Measurements from ENCODE around the gene GATD1. TPM values are rescaled to one million over a fixed set of nuclear protein-coding genes. Genes with fewer than 3 reads are reported as not detected.

The GATD1 gene
- total RNA-seq, 2 experiments from 2014 or later: 109 to 117 TPM

DNA sequence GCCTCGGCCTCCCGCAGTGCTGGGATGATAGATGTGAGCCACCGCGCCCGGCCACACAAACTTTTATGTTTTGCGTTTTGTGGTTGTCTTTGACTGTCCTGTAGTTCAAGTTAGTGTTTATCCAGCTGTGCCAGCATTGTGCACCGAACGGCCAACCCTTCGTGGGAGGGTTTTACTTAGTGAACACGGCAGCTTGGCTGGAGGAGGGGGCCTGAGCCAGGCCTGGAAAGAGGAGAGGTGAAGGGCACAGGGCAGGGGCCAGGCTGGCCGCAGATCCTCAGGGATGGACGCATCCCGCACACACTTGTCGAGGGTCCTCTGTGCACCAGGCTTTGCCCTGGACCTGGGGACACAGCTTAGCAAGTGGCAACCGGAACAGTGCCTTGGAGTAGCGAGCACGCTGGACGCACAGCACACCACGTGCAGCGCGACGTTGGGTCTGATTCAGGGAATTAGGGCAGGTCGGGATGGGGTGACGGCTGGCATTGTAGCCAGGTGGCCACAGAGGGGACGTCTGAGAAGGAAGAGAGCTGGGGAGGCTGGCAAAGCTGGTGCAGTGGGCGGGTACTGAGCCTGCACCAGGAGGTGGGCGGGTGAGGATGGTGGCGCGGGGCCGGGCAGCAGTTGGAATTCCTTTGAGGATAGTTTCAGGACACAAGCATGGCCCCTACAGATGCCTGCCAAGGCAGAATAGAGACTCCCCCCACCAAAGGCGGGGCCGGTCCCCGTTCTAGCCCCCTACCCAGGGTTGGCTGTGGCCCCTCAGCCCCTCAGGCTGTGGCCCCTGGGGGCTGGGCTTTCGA, 57.9 kb downstream of the GATD1 start:
- Histone ChIP-seq H3K9me2 (ENCODE audit: insufficient read depth, low read length) (no peaks in the 10 kb centered on the region), H3K9me3 (ENCODE audit: low read length) (no peaks in the 10 kb centered on the region), H2AFZ (ENCODE audit: low read length) (no peak overlapping the region), H3K4me1 (ENCODE audit: insufficient read depth, low read length, poor library complexity, severe bottlenecking) (peaks cover 25% of the 10 kb centered on the region), H3K4me3 (ENCODE audit: low read depth, low read length, poor library complexity, severe bottlenecking) (no peak overlapping the region), H3K36me3 (ENCODE audit: insufficient read depth, low read length) (no peaks in the 10 kb centered on the region), H3K79me2 (ENCODE audit: insufficient read depth, low read depth, low read length) (no peaks in the 10 kb centered on the region), H4K20me1 (ENCODE audit: insufficient read depth, low read length) (no peaks in the 10 kb centered on the region), H3K4me2 (ENCODE audit: low read length) (no peak overlapping the region), H3K27ac (ENCODE audit: low read depth, low read length, poor library complexity, severe bottlenecking) (no peak overlapping the region)
- ChIA-PET POLR2A (no interaction called here), CTCF (ENCODE audit: unreplicated experiment) (no interaction called here)
- intact Hi-C loops (cut with micrococcal nuclease; ENCODE audit: unreplicated experiment): loop anchor here (5.0 kb wide), 1 partner anchor 162 kb away; no protein-coding TSS in a partner anchor
- no peak for DNase-seq (ENCODE audit: low spot score)
- BruUV-seq (replicated peaks): no TSS peak
- TF ChIP-seq, protein P1, sequence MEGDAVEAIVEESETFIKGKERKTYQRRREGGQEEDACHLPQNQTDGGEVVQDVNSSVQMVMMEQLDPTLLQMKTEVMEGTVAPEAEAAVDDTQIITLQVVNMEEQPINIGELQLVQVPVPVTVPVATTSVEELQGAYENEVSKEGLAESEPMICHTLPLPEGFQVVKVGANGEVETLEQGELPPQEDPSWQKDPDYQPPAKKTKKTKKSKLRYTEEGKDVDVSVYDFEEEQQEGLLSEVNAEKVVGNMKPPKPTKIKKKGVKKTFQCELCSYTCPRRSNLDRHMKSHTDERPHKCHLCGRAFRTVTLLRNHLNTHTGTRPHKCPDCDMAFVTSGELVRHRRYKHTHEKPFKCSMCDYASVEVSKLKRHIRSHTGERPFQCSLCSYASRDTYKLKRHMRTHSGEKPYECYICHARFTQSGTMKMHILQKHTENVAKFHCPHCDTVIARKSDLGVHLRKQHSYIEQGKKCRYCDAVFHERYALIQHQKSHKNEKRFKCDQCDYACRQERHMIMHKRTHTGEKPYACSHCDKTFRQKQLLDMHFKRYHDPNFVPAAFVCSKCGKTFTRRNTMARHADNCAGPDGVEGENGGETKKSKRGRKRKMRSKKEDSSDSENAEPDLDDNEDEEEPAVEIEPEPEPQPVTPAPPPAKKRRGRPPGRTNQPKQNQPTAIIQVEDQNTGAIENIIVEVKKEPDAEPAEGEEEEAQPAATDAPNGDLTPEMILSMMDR (conservative IDR thresholded peaks at IDR 0.05; ENCODE audit: low read length): no peak
- TF ChIP-seq EZH2phosphoT487 (IDR thresholded peaks at IDR 0.05; ENCODE audit: borderline replicate concordance, low read depth, low read length): no peak

Small RNAs within 50 kb of the gene (small RNA-seq; reads per million reads assigned to genes)
- not detected for gene SNORA52

Other genes with a start within 250 kb of the GATD1 start
- 53.0 and 67.8 TPM in 2 replicates for gene HRAS, start 241.9 kb downstream of the GATD1 start, total RNA-seq (2014; rRNA removed; shearing (Covaris generic))
- gene HRAS, start 241.9 kb downstream of the GATD1 start, total RNA-seq (2022): 40.1 and 46.9 TPM in 2 replicates
- 1.2 and 1.6 TPM in 2 replicates for gene LRRC56, start 240.0 kb downstream of the GATD1 start, total RNA-seq (2014; rRNA removed; shearing (Covaris generic))
- gene LRRC56, start 240.0 kb downstream of the GATD1 start, total RNA-seq (2022): 1.5 and 2.5 TPM in 2 replicates
- gene LMNTD2, start 216.7 kb downstream of the GATD1 start, total RNA-seq (2014; rRNA removed; shearing (Covaris generic)): 4.7 and 7.5 TPM in 2 replicates
- 16.9 and 17.7 TPM in 2 replicates for gene LMNTD2, start 216.7 kb downstream of the GATD1 start, total RNA-seq (2022)
- gene RASSF7, start 216.5 kb downstream of the GATD1 start, total RNA-seq (2014; rRNA removed; shearing (Covaris generic)): 18.0 and 22.1 TPM in 2 replicates
- gene RASSF7, start 216.5 kb downstream of the GATD1 start, total RNA-seq (2022): 11.8 and 15.1 TPM in 2 replicates
- 23.3 and 25.6 TPM in 2 replicates for gene PHRF1, start 201.0 kb downstream of the GATD1 start, total RNA-seq (2014; rRNA removed; shearing (Covaris generic))
- 43.8 and 45.4 TPM in 2 replicates for gene PHRF1, start 201.0 kb downstream of the GATD1 start, total RNA-seq (2022)
- 18.7 and 20.9 TPM in 2 replicates for gene IRF7, start 161.5 kb downstream of the GATD1 start, total RNA-seq (2014; rRNA removed; shearing (Covaris generic))
- gene IRF7, start 161.5 kb downstream of the GATD1 start, total RNA-seq (2022): 15.8 and 16.6 TPM in 2 replicates
- not detected in 2 replicates for gene CDHR5, start 152.5 kb downstream of the GATD1 start, total RNA-seq (2014; rRNA removed; shearing (Covaris generic))
- not detected in 2 replicates for gene CDHR5, start 152.5 kb downstream of the GATD1 start, total RNA-seq (2022)
- not detected in 2 replicates for gene SCT, start 150.3 kb downstream of the GATD1 start, total RNA-seq (2014; rRNA removed; shearing (Covaris generic))
- not detected in 2 replicates for gene SCT, start 150.3 kb downstream of the GATD1 start, total RNA-seq (2022)
- 0.16 and 2.2 TPM in 2 replicates for gene DRD4, start 140.2 kb downstream of the GATD1 start, total RNA-seq (2014; rRNA removed; shearing (Covaris generic))
- 3.1 and 3.5 TPM in 2 replicates for gene DRD4, start 140.2 kb downstream of the GATD1 start, total RNA-seq (2022)
- gene DEAF1, start 82.3 kb downstream of the GATD1 start, total RNA-seq (2014; rRNA removed; shearing (Covaris generic)): 35.6 and 42.7 TPM in 2 replicates
- gene DEAF1, start 82.3 kb downstream of the GATD1 start, total RNA-seq (2022): 63.0 and 66.2 TPM in 2 replicates
- 52.8 and 56.8 TPM in 2 replicates for gene TMEM80, start 81.7 kb downstream of the GATD1 start, total RNA-seq (2014; rRNA removed; shearing (Covaris generic))
- gene TMEM80, start 81.7 kb downstream of the GATD1 start, total RNA-seq (2022): 51.6 and 52.7 TPM in 2 replicates
- 3.8 and 4.8 TPM in 2 replicates for gene EPS8L2, start 71.3 kb downstream of the GATD1 start, total RNA-seq (2014; rRNA removed; shearing (Covaris generic))
- 7.1 and 9.3 TPM in 2 replicates for gene EPS8L2, start 71.3 kb downstream of the GATD1 start, total RNA-seq (2022)
- 209 and 226 TPM in 2 replicates for gene TALDO1, start 30.0 kb downstream of the GATD1 start, total RNA-seq (2014; rRNA removed; shearing (Covaris generic))
- gene TALDO1, start 30.0 kb downstream of the GATD1 start, total RNA-seq (2022): 172 and 195 TPM in 2 replicates
- gene CEND1, start 12.6 kb upstream of the GATD1 start, total RNA-seq (2014; rRNA removed; shearing (Covaris generic)): 17.5 and 17.6 TPM in 2 replicates
- gene CEND1, start 12.6 kb upstream of the GATD1 start, total RNA-seq (2022): 25.6 and 32.5 TPM in 2 replicates
- gene SLC25A22, start 20.8 kb upstream of the GATD1 start, total RNA-seq (2014; rRNA removed; shearing (Covaris generic)): 22.7 and 30.8 TPM in 2 replicates
- 46.2 and 50.9 TPM in 2 replicates for gene SLC25A22, start 20.8 kb upstream of the GATD1 start, total RNA-seq (2022)
- gene PIDD1, start 27.7 kb upstream of the GATD1 start, total RNA-seq (2014; rRNA removed; shearing (Covaris generic)): 31.2 and 33.6 TPM in 2 replicates
- gene PIDD1, start 27.7 kb upstream of the GATD1 start, total RNA-seq (2022): 47.7 and 49.1 TPM in 2 replicates
- gene RPLP2, start 32.5 kb upstream of the GATD1 start, total RNA-seq (2014; rRNA removed; shearing (Covaris generic)): 1,564 and 1,687 TPM in 2 replicates
- 3,121 and 3,147 TPM in 2 replicates for gene RPLP2, start 32.5 kb upstream of the GATD1 start, total RNA-seq (2022)
- gene PNPLA2, start 41.4 kb upstream of the GATD1 start, total RNA-seq (2014; rRNA removed; shearing (Covaris generic)): 15.1 and 19.8 TPM in 2 replicates
- gene PNPLA2, start 41.4 kb upstream of the GATD1 start, total RNA-seq (2022): 41.2 and 57.5 TPM in 2 replicates
- 2.2 and 2.8 TPM in 2 replicates for gene CRACR2B, start 50.4 kb upstream of the GATD1 start, total RNA-seq (2014; rRNA removed; shearing (Covaris generic))
- gene CRACR2B, start 50.4 kb upstream of the GATD1 start, total RNA-seq (2022): 20.1 and 21.0 TPM in 2 replicates
- 0.28 TPM in 1 of 2 replicates, not detected in the other for gene CD151, start 55.5 kb upstream of the GATD1 start, total RNA-seq (2014; rRNA removed; shearing (Covaris generic))
- gene CD151, start 55.5 kb upstream of the GATD1 start, total RNA-seq (2022): 0.84 and 1.0 TPM in 2 replicates
- 206 and 224 TPM in 2 replicates for gene POLR2L, start 65.0 kb upstream of the GATD1 start, total RNA-seq (2014; rRNA removed; shearing (Covaris generic))
- gene POLR2L, start 65.0 kb upstream of the GATD1 start, total RNA-seq (2022): 64.5 and 88.3 TPM in 2 replicates
- gene TSPAN4, start 65.4 kb upstream of the GATD1 start, total RNA-seq (2014; rRNA removed; shearing (Covaris generic)): 8.9 and 12.1 TPM in 2 replicates
- 8.0 and 9.4 TPM in 2 replicates for gene TSPAN4, start 65.4 kb upstream of the GATD1 start, total RNA-seq (2022)
- gene CHID1, start 133.3 kb upstream of the GATD1 start, total RNA-seq (2014; rRNA removed; shearing (Covaris generic)): 30.6 and 39.4 TPM in 2 replicates
- 69.6 and 71.1 TPM in 2 replicates for gene CHID1, start 133.3 kb upstream of the GATD1 start, total RNA-seq (2022)
- 22.4 and 24.9 TPM in 2 replicates for gene AP2A2, start 148.4 kb upstream of the GATD1 start, total RNA-seq (2014; rRNA removed; shearing (Covaris generic))
- gene AP2A2, start 148.4 kb upstream of the GATD1 start, total RNA-seq (2022): 40.0 and 43.0 TPM in 2 replicates